Ovary (tissue), 3 donors: ENCODE results near the gene C1orf159.

Experiments
- EP300 ChIP-seq: sonication (generic); formaldehyde crosslinking; IDR thresholded peaks from one replicate; pipeline ENCODE4 v1.6.1; 2017; ENCODE audit warnings: antibody characterized with exemption
- POLR2A ChIP-seq: fragments of 450-650 bp; IDR thresholded peaks from one replicate; pipeline ENCODE4 v1.6.1; 2017; ENCODE audit warnings: antibody characterized with exemption, mild to moderate bottlenecking, moderate library complexity
- TF ChIP-seq, protein P1 (sequence below), 3 donors: fragments of 450-650 bp in 2 of 3; fragments of 200-600 bp in 1 of 3; IDR thresholded peaks; one replicate each; pipeline versions ENCODE4 v1.5.1 to v1.8.0; 2016 to 2022; ENCODE audit warnings: antibody characterized with exemption in 3 of 3, mild to moderate bottlenecking in 1 of 3
- donor health status: DM: no; HTN: no; CAD: no.

- no peak for TF ChIP-seq EP300
- TF ChIP-seq, protein P1, sequence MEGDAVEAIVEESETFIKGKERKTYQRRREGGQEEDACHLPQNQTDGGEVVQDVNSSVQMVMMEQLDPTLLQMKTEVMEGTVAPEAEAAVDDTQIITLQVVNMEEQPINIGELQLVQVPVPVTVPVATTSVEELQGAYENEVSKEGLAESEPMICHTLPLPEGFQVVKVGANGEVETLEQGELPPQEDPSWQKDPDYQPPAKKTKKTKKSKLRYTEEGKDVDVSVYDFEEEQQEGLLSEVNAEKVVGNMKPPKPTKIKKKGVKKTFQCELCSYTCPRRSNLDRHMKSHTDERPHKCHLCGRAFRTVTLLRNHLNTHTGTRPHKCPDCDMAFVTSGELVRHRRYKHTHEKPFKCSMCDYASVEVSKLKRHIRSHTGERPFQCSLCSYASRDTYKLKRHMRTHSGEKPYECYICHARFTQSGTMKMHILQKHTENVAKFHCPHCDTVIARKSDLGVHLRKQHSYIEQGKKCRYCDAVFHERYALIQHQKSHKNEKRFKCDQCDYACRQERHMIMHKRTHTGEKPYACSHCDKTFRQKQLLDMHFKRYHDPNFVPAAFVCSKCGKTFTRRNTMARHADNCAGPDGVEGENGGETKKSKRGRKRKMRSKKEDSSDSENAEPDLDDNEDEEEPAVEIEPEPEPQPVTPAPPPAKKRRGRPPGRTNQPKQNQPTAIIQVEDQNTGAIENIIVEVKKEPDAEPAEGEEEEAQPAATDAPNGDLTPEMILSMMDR (IDR thresholded peaks at IDR 0.05), result no peak
- no peak for TF ChIP-seq POLR2A
These were observed 32.2 kb downstream of the C1orf159 start for GRCh38 chr1:1083416-1084371.
